RWPE1 (cell line): ENCODE data around the gene PCYOX1L.

Experiments
- CTCF ChIA-PET: fragments of 350-600 bp; sonication (Branson Sonifier 250); formaldehyde crosslinking; extraction: SDS; loops from one replicate; lab custom pipeline; 2021; lab: Yijun Ruan, JAX
- POLR2A ChIA-PET: fragments of 400-600 bp; formaldehyde crosslinking; extraction: SDS; loops from one replicate; lab custom pipeline; 2020; ENCODE audit warnings: antibody characterized with exemption; ENCODE audit not compliant: low non-redundant PET; lab: Yijun Ruan, JAX
- DNase-seq: peaks from one replicate; pipeline ENCODE4 v3.0.0; 2012; ENCODE audit warnings: low spot score
- H3K27ac ChIP-seq: fragments of 450-650 bp; 2 replicates; pipeline ENCODE4 v1.5.1; 2017
- TF ChIP-seq, protein P1 (sequence below): fragments of 450-650 bp; conservative IDR thresholded peaks from 2 replicates; pipeline ENCODE4 v1.5.1; 2017; ENCODE audit warnings: low read depth, mild to moderate bottlenecking

PCYOX1L gene

DNA sequence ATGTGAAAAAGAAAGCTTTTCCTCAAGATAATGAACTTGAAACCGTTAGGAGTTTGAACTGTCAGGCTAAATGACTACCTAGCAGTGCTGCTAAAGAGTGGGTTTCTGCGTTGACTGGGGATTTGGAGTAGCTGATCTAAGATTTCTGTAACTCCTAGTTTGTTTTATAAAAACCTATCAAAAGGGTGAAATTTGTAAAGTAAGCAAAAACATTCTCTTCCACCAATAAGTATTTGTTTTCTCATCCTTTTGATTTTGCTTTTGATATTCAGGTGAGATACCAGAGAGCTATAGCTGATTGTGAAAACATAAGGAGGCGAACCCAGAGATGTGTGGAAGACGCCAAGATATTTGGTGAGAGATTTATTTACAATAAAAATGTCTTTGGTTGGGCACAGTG lies 8.5 kb upstream of the PCYOX1L start:
- no peak overlapping the region for H3K27ac ChIP-seq
- DNase-seq, result no peak
- ChIA-PET POLR2A (no interaction called here), CTCF (interaction anchor here (0.6 to 0.7 kb wide), 2 partner anchors 32 to 312 kb away, joined by 3 read pairs; no protein-coding TSS in a partner anchor)
- TF ChIP-seq, protein P1, sequence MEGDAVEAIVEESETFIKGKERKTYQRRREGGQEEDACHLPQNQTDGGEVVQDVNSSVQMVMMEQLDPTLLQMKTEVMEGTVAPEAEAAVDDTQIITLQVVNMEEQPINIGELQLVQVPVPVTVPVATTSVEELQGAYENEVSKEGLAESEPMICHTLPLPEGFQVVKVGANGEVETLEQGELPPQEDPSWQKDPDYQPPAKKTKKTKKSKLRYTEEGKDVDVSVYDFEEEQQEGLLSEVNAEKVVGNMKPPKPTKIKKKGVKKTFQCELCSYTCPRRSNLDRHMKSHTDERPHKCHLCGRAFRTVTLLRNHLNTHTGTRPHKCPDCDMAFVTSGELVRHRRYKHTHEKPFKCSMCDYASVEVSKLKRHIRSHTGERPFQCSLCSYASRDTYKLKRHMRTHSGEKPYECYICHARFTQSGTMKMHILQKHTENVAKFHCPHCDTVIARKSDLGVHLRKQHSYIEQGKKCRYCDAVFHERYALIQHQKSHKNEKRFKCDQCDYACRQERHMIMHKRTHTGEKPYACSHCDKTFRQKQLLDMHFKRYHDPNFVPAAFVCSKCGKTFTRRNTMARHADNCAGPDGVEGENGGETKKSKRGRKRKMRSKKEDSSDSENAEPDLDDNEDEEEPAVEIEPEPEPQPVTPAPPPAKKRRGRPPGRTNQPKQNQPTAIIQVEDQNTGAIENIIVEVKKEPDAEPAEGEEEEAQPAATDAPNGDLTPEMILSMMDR, result no peak

DNA sequence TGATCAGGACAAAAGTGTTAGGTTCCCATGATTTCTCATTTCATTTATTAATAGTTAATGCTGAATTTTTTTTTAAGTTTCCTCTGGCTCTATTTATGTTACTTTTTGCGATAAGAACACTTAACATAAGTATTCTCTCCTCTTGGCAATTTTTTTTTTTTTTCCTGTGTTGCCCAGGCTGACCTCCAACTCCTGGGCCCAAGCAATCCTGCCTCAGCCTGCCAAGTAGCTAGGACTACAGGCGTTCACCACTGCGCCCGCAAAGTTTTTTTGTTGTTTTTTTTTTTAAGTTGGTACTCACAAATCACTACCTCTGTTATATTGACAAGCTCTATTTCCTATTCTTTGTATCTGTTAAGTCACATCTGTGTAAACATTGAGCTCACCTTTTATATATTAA lies 5.7 kb upstream of the PCYOX1L start:
- ChIA-PET CTCF (interaction anchor here (0.6 to 2.3 kb wide), 5 partner anchors 15 to 245 kb away, joined by 3 to 10 read pairs (median 4); no protein-coding TSS in a partner anchor), POLR2A (no interaction called here)
- no peak overlapping the region for H3K27ac ChIP-seq
- no peak for DNase-seq
- TF ChIP-seq, protein P1, result no peak

DNA sequence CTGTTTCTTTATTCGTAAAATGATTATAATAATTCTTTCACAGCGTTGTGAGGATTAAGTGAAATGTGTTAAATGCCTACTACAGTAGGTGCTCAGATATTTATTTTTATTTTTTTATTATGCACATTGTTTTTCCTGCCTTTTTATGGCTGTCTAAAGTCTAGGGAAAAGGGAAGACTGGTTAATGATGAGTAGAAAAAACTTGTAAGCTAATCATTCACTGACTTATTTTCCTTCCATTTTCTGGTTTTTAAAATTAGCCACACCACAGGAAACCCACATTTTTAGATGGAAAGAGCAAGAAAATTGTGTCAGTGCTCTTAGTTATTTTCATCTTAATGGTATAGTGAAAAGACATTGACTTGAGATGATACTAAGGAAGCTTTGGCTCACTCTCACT lies 3.9 kb upstream of the PCYOX1L start:
- POLR2A ChIA-PET, result no interaction called here
- no peak overlapping the region for H3K27ac ChIP-seq
- TF ChIP-seq, protein P1, result no peak
- CTCF ChIA-PET, result interaction anchor here (1.1 to 2.3 kb wide), 3 partner anchors 13 to 80 kb away, joined by 4 to 10 read pairs (median 9); no protein-coding TSS in a partner anchor
- no peak for DNase-seq

DNA sequence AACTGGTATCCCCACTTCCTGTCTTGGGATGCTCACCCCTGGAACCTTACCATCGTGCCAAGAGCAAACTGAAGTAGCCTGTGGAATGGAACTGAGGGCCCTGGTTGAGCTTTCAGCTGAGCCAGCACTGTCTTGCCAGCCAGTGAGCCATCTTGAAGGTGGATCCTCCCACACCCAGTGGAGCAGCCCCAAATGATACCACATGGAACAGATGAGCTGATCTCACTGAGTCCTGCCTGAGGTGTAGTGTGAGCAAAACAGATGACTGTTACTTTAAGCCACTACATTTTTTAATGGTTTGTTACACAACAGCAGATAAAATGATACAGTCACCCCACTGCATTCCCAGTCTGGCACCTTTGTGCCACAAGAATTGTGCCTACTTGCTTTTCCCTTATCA lies 2.2 kb upstream of the PCYOX1L start:
- POLR2A ChIA-PET, result interaction anchor here (1.3 kb wide), 1 partner anchor 9 kb away, joined by 4 read pairs; no protein-coding TSS in a partner anchor
- no peak overlapping the region for H3K27ac ChIP-seq
- CTCF ChIA-PET, result interaction anchor here (0.6 to 0.8 kb wide), 2 partner anchors 12 to 1208 kb away, joined by 3 read pairs; no protein-coding TSS in a partner anchor
- TF ChIP-seq, protein P1, result no peak
- no peak for DNase-seq

DNA sequence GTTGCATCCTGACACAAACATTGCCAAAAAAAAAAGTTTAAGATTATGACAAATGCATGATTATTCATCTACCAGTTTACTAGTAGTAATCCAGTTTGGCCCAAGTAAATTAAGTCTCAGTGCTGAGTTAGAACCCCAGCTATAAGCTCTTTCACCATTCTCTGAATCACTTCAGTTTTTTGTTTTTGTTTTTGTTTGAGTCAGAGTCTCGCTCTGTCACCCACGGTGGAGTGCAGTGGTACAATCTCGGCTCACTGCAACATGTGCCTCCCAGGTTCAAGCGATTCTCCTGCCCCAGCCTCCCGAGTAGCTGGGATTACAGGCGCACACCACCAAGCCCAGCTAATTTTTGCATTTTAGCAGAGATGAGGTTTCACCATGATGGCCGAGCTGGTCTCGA lies 1.5 kb upstream of the PCYOX1L start:
- TF ChIP-seq, protein P1, result no peak
- CTCF ChIA-PET, result interaction anchor here (0.6 to 0.7 kb wide), 4 partner anchors 11 to 93 kb away, joined by 3 to 7 read pairs (median 4); no protein-coding TSS in a partner anchor
- DNase-seq, result no peak
- no peak overlapping the region for H3K27ac ChIP-seq
- POLR2A ChIA-PET, result no interaction called here

DNA sequence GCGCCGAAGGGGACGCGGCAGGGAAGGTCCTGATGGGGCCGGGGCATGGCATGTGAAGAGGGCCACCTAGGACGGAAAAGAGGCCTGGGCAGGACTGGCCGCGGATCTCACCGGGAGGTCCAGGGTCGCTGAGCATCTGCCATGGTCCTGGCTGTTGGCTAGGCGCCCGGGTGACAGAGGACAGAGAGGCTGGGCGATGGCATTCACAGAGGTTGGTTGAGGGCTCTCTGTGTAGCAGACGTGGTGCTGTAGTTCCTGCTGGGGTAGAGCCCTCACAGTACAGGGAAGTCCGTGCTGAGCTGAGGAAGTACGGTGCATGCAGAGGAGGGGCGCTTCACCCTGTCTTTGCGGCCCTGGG lies 427 bp downstream of the PCYOX1L start:
- H3K27ac ChIP-seq, result peak overlapping the region; percentile 55
- TF ChIP-seq, protein P1, result no peak
- ChIA-PET POLR2A (no interaction called here), CTCF (interaction anchor here (0.6 to 1.7 kb wide), 4 partner anchors 9 to 1343 kb away, joined by 3 to 16 read pairs (median 4); partner anchors contain the start of gene RBM22)
- DNase-seq, result no peak
